Measurements from ENCODE around the gene WDR77.

The WDR77 gene

GRCh38 chr1:111448918-111449702, at the start of gene WDR77, which contains the start of gene ATP5PB:
Gene WDR77, minus strand, starts transcription at chr1:111449256. Its CDS starts 87 bp downstream, at chr1:111449169.
Gene ATP5PB, plus strand, starts transcription at chr1:111449464. Its CDS starts 78 bp downstream, at chr1:111449542.
- DNase-seq (ENCODE audit: low read depth in 2 of 3, low spot score in 1 of 3) = peak; percentile 84 to 89 (median 85)

- DNase-seq (ENCODE audit: low read depth in 2 of 3, low spot score in 1 of 3) = no peak
Measured at GRCh38 chr1:111497592-111497991, 48.5 kb upstream of the WDR77 start.

- DNase-seq (ENCODE audit: low read depth in 2 of 3, low spot score in 1 of 3) = no peak
Measured at GRCh38 chr1:111496398-111496797, 47.3 kb upstream of the WDR77 start.

GRCh38 chr1:111491070-111491469, 42.0 kb upstream of the WDR77 start:
- no peak for DNase-seq (ENCODE audit: low read depth in 2 of 3, low spot score in 1 of 3)

GRCh38 chr1:111490220-111490619, 41.2 kb upstream of the WDR77 start:
- no peak for DNase-seq (ENCODE audit: low read depth in 2 of 3, low spot score in 1 of 3)

- DNase-seq (ENCODE audit: low read depth in 2 of 3, low spot score in 1 of 3) = no peak
Measured at GRCh38 chr1:111489604-111490003, 40.5 kb upstream of the WDR77 start.

- DNase-seq (ENCODE audit: low read depth in 2 of 3, low spot score in 1 of 3) = no peak
Measured at GRCh38 chr1:111488669-111489068, 39.6 kb upstream of the WDR77 start.

GRCh38 chr1:111487133-111487532, 38.1 kb upstream of the WDR77 start:
- DNase-seq (ENCODE audit: low read depth in 2 of 3, low spot score in 1 of 3) = no peak

- no peak for DNase-seq (ENCODE audit: low read depth in 2 of 3, low spot score in 1 of 3)
Measured at GRCh38 chr1:111486431-111486830, 37.4 kb upstream of the WDR77 start.

- DNase-seq (ENCODE audit: low read depth in 2 of 3, low spot score in 1 of 3) = no peak
Measured at GRCh38 chr1:111484391-111485026, 35.5 kb upstream of the WDR77 start.

- no peak for DNase-seq (ENCODE audit: low read depth in 2 of 3, low spot score in 1 of 3)
Measured at GRCh38 chr1:111483876-111484275, 34.8 kb upstream of the WDR77 start.

GRCh38 chr1:111483166-111483565, 34.1 kb upstream of the WDR77 start:
- DNase-seq (ENCODE audit: low read depth in 2 of 3, low spot score in 1 of 3) = no peak

GRCh38 chr1:111481387-111482221, 32.5 kb upstream of the WDR77 start:
- DNase-seq (ENCODE audit: low read depth in 2 of 3, low spot score in 1 of 3) = peak; percentile 42 to 48 (median 45)

GRCh38 chr1:111480674-111481073, 31.6 kb upstream of the WDR77 start:
- DNase-seq (ENCODE audit: low read depth in 2 of 3, low spot score in 1 of 3) = no peak

- no peak for DNase-seq (ENCODE audit: low read depth in 2 of 3, low spot score in 1 of 3)
Measured at GRCh38 chr1:111476761-111477309, 27.8 kb upstream of the WDR77 start.

- no peak for DNase-seq (ENCODE audit: low read depth in 2 of 3, low spot score in 1 of 3)
Measured at GRCh38 chr1:111476214-111476613, 27.2 kb upstream of the WDR77 start.

- DNase-seq (ENCODE audit: low read depth in 2 of 3, low spot score in 1 of 3) = peak in 2 of 3 donors; percentile 25 to 40
Measured at GRCh38 chr1:111475701-111476100, 26.6 kb upstream of the WDR77 start.

- DNase-seq (ENCODE audit: low read depth in 2 of 3, low spot score in 1 of 3) = no peak
Measured at GRCh38 chr1:111474521-111474920, 25.5 kb upstream of the WDR77 start.

- no peak for DNase-seq (ENCODE audit: low read depth in 2 of 3, low spot score in 1 of 3)
Measured at GRCh38 chr1:111474106-111474505, 25.1 kb upstream of the WDR77 start.

- DNase-seq (ENCODE audit: low read depth in 2 of 3, low spot score in 1 of 3) = no peak
Measured at GRCh38 chr1:111471538-111471937, 22.5 kb upstream of the WDR77 start.

GRCh38 chr1:111471012-111471411, 22.0 kb upstream of the WDR77 start:
- DNase-seq (ENCODE audit: low read depth in 2 of 3, low spot score in 1 of 3) = peak; percentile 33 to 47 (median 41)
